Measurements from ENCODE around the gene HTT. TPM values are rescaled to one million over a fixed set of nuclear protein-coding genes. Genes with fewer than 3 reads are reported as not detected.

HTT gene
- total and polyA plus RNA-seq, 10 of the 15 experiments (the other 5 are each of a cell fraction or from before 2014, with no cell fraction given): 3.3 to 113 (median 43.3) TPM

- Histone ChIP-seq H3K36me3 (ENCODE audit: control insufficient read depth in 2 of 2, insufficient read depth in 2 of 2, low read length in 1 of 2) (peaks cover 38 to 54% of the 10 kb centered on the region in 2 experiments), H3K4me3 (no peak overlapping the region), H2AFZ (ENCODE audit: control insufficient read depth, low read depth, low read length) (no peak overlapping the region), H3K27ac (ENCODE audit: control insufficient read depth, insufficient read depth) (no peak overlapping the region), H3K27me3 (replicated peaks in 1 of 2; ENCODE audit: control insufficient read depth in 2 of 2, insufficient read depth in 2 of 2, low read length in 1 of 2) (no peaks in the 10 kb centered on the region), H4K20me1 (ENCODE audit: control insufficient read depth, insufficient read depth) (no peaks in the 10 kb centered on the region), H3K79me2 (ENCODE audit: control insufficient read depth, insufficient read depth, low read length) (no peaks in the 10 kb centered on the region), H3K4me1 (ENCODE audit: control insufficient read depth, insufficient read depth, low read length) (no peaks in the 10 kb centered on the region), H3K4me2 (ENCODE audit: control insufficient read depth, insufficient read depth) (no peak overlapping the region), H3K9ac (ENCODE audit: control insufficient read depth, insufficient read depth, low read length) (no peak overlapping the region), H3K9me3 (replicated peaks; ENCODE audit: control insufficient read depth, insufficient read depth, low read length) (no peaks in the 10 kb centered on the region)
- CTCF ChIA-PET: no interaction called here
- intact Hi-C loops (cut with micrococcal nuclease; ENCODE audit: unreplicated experiment): no loop called here
- FAIRE-seq (no peak), ATAC-seq (no peak), DNase-seq (ENCODE audit: low read depth, low spot score) (no peak)
- WGBS (ENCODE audit: insufficient coverage, insufficient replicate concordance, low lambda C conversion rate, missing lambda C conversion rate): 100% methylated on average over 4 of the region's 4 CpGs
- SMC1A ChIA-PET (ENCODE audit: uncharacterized antibody, unreplicated experiment): no interaction called here
- TF ChIP-seq CHD2 (IDR thresholded peaks at IDR 0.05; ENCODE audit: borderline replicate concordance, low read depth, low read length) (no peak), NR2C2 (IDR thresholded peaks at IDR 0.05; ENCODE audit: borderline replicate concordance, control insufficient read depth, insufficient read length, low read depth) (no peak), ZNF207 (IDR thresholded peaks at IDR 0.05; ENCODE audit: borderline replicate concordance) (no peak), PAX8 (IDR thresholded peaks at IDR 0.05) (no peak), RAD51 (IDR thresholded peaks at IDR 0.05) (no peak)
- TF ChIP-seq, protein P1, sequence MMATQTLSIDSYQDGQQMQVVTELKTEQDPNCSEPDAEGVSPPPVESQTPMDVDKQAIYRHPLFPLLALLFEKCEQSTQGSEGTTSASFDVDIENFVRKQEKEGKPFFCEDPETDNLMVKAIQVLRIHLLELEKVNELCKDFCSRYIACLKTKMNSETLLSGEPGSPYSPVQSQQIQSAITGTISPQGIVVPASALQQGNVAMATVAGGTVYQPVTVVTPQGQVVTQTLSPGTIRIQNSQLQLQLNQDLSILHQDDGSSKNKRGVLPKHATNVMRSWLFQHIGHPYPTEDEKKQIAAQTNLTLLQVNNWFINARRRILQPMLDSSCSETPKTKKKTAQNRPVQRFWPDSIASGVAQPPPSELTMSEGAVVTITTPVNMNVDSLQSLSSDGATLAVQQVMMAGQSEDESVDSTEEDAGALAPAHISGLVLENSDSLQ (IDR thresholded peaks at IDR 0.05): no peak
- TF ChIP-seq, protein P2, sequence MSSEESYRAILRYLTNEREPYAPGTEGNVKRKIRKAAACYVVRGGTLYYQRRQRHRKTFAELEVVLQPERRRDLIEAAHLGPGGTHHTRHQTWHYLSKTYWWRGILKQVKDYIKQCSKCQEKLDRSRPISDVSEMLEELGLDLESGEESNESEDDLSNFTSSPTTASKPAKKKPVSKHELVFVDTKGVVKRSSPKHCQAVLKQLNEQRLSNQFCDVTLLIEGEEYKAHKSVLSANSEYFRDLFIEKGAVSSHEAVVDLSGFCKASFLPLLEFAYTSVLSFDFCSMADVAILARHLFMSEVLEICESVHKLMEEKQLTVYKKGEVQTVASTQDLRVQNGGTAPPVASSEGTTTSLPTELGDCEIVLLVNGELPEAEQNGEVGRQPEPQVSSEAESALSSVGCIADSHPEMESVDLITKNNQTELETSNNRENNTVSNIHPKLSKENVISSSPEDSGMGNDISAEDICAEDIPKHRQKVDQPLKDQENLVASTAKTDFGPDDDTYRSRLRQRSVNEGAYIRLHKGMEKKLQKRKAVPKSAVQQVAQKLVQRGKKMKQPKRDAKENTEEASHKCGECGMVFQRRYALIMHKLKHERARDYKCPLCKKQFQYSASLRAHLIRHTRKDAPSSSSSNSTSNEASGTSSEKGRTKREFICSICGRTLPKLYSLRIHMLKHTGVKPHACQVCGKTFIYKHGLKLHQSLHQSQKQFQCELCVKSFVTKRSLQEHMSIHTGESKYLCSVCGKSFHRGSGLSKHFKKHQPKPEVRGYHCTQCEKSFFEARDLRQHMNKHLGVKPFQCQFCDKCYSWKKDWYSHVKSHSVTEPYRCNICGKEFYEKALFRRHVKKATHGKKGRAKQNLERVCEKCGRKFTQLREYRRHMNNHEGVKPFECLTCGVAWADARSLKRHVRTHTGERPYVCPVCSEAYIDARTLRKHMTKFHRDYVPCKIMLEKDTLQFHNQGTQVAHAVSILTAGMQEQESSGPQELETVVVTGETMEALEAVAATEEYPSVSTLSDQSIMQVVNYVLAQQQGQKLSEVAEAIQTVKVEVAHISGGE (CRISPR knock-in tag; IDR thresholded peaks at IDR 0.05): no peak
- in situ Hi-C loops (cut with MboI): no loop called here
- no TSS peak for BruUV-seq (replicated peaks)
- POLR2A ChIA-PET: interaction anchor here (1.6 kb wide), 1 partner anchor 14 kb away, joined by 4 read pairs; no protein-coding TSS in a partner anchor
- RAD21 ChIA-PET (ENCODE audit: unreplicated experiment): no interaction called here
Measured at GRCh38 chr4:3215733-3216132, 141.3 kb downstream of the HTT start.

Measured in GM12878 (cell line).